ENCODE results near the gene PHF14. TPM values are rescaled to one million over a fixed set of nuclear protein-coding genes. Genes with fewer than 3 reads are reported as not detected.
"Not testable (repeated sequence)": the region's sequence is repeated elsewhere in the genome, so short reads cannot be mapped to it uniquely, and the experiment has no call there.

Gene PHF14
- total and polyA plus RNA-seq, 8 donors = 27.5 to 85.9 (median 68.0) TPM

GRCh38 chr7:10972174-10972573, 1.5 kb upstream of the PHF14 start:
- H3K4me1 ChIP-seq = peaks cover 7 to 8% of the 10 kb centered on the region in 2 donors
- no peaks in the 10 kb centered on the region for H3K36me3 ChIP-seq
- H3K27me3 ChIP-seq = no peaks in the 10 kb centered on the region
- H3K27ac ChIP-seq = no peak overlapping the region
- no peak overlapping the region for H3K4me3 ChIP-seq
- no peaks in the 10 kb centered on the region for H3K9me3 ChIP-seq
- TF ChIP-seq, protein P1, sequence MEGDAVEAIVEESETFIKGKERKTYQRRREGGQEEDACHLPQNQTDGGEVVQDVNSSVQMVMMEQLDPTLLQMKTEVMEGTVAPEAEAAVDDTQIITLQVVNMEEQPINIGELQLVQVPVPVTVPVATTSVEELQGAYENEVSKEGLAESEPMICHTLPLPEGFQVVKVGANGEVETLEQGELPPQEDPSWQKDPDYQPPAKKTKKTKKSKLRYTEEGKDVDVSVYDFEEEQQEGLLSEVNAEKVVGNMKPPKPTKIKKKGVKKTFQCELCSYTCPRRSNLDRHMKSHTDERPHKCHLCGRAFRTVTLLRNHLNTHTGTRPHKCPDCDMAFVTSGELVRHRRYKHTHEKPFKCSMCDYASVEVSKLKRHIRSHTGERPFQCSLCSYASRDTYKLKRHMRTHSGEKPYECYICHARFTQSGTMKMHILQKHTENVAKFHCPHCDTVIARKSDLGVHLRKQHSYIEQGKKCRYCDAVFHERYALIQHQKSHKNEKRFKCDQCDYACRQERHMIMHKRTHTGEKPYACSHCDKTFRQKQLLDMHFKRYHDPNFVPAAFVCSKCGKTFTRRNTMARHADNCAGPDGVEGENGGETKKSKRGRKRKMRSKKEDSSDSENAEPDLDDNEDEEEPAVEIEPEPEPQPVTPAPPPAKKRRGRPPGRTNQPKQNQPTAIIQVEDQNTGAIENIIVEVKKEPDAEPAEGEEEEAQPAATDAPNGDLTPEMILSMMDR (IDR thresholded peaks at IDR 0.05) = no peak
- no peak for ATAC-seq
- no peak for DNase-seq
- intact Hi-C loops (cut with DNase I) = no loop called here

- ATAC-seq = peak; percentile 56
- intact Hi-C loops (cut with DNase I) = no loop called here
- Histone ChIP-seq H3K27ac (peak overlapping the region; percentile 76 to 82), H3K4me1 (peaks cover 7 to 8% of the 10 kb centered on the region in 2 donors), H3K27me3 (no peaks in the 10 kb centered on the region), H3K9me3 (no peaks in the 10 kb centered on the region), H3K36me3 (no peaks in the 10 kb centered on the region), H3K4me3 (peak overlapping the region; percentile 62 to 70)
- TF ChIP-seq, protein P1 (IDR thresholded peaks at IDR 0.05) = no peak
- peak in 2 of 4 donors; percentile 25 to 37 for DNase-seq
These were observed 555 bp downstream of the PHF14 start for GRCh38 chr7:10973942-10974911.

GRCh38 chr7:10977113-10977512, 3.4 kb downstream of the PHF14 start:
- H3K4me3 ChIP-seq = no peak overlapping the region
- ATAC-seq (no peak), DNase-seq (no peak)
- no peak overlapping the region for H3K27ac ChIP-seq
- H3K4me1 ChIP-seq = peaks cover 7 to 8% of the 10 kb centered on the region in 2 donors
- no peaks in the 10 kb centered on the region for H3K9me3 ChIP-seq
- H3K27me3 ChIP-seq = no peaks in the 10 kb centered on the region
- intact Hi-C loops (cut with DNase I) = no loop called here
- TF ChIP-seq, protein P1 (IDR thresholded peaks at IDR 0.05) = no peak
- H3K36me3 ChIP-seq = no peaks in the 10 kb centered on the region

- TF ChIP-seq, protein P1 (IDR thresholded peaks at IDR 0.05) = no peak
- Histone ChIP-seq H3K36me3 (peaks cover 0 to 7% of the 10 kb centered on the region in 2 donors), H3K27ac (no peak overlapping the region), H3K9me3 (no peaks in the 10 kb centered on the region), H3K27me3 (no peaks in the 10 kb centered on the region), H3K4me3 (no peak overlapping the region), H3K4me1 (no peaks in the 10 kb centered on the region)
- intact Hi-C loops (cut with DNase I) = no loop called here
- ATAC-seq (no peak), DNase-seq (no peak)
These were observed 7.6 kb downstream of the PHF14 start for GRCh38 chr7:10981317-10981716.

- H3K27ac ChIP-seq = not testable (repeated sequence)
These were observed 17.1 kb downstream of the PHF14 start for GRCh38 chr7:10990748-10991147.

DNA sequence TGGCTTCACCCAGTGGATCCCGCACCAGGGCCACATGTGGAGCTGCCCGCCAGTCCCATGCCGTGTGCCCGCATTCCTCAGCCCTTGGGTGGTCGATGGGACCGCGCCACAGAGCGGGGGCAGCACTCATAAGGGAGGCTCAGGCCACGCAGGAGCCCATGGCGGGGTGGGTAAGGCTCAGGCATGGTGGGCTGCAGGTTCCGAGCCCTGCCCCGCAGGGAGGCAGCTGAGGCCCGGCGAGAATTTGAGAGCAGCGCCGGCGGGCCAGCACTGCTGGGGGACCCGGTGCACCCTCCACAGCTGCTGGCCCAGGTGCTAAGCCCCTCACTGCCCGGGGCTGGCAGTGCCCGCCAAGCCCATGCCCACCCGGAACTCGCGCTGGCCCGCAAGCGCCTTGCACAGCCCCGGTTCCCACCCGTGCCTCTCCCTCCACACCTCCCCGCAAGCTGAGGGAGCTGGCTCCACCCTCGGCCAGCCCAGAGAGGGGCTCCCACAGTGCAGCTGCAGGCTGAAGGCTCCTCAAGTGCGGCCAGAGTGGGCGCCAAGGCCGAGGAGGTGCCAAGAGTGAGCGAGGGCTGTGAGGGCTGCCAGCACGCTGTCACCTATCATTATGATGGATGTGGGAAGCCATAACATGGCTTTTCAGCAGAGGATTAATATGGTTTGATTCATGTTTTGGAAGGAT, 22.0 kb downstream of the PHF14 start:
- intact Hi-C loops (cut with DNase I); ATAC-seq: not testable (repeated sequence)
- DNase-seq = peak in 1 of 4 donors; percentile 61

More at GRCh38 chr7:10990748-10991147, 17.1 kb downstream of the PHF14 start:
- H3K4me3 ChIP-seq; ATAC-seq; intact Hi-C loops (cut with DNase I); H3K4me1 ChIP-seq; H3K27me3 ChIP-seq; DNase-seq: not testable (repeated sequence)
- Histone ChIP-seq H3K9me3 (peaks cover 0 to 11% of the 10 kb centered on the region in 2 donors), H3K36me3 (peaks cover 0 to 49% of the 10 kb centered on the region in 2 donors)

More for the DNA sequence above, 22.0 kb downstream of the PHF14 start:
- H3K27me3 ChIP-seq, H3K27ac ChIP-seq, H3K4me1 ChIP-seq, H3K4me3 ChIP-seq: not testable (repeated sequence)
- H3K36me3 ChIP-seq = peaks cover 0 to 51% of the 10 kb centered on the region in 2 donors
- H3K9me3 ChIP-seq = peaks cover 0 to 11% of the 10 kb centered on the region in 2 donors

All from left lung (tissue), 10 donors.